ENCODE measurements around the gene PPP5C.

DNA sequence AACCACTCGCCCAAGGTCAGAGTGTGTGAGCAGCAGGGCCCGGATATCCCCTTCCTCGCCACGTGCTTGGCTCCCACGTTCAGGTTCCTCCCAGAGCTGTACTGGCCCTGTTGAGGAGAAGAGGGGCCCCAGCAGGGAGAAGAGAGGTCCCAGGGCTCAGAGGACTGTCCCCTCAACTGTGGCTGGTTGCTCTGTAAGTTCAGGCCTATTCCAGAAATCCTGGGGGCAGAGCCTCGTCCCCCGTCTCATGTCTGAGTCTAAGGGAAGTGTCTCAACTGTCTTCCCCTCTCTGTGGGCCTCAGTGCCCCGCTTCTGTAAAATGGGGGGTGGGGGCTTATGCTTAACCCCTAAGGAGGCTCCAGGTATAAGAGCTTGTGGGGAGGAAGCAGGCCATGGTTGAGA is 3.9 kb downstream of the PPP5C start:
- TF ChIP-seq, protein P1, sequence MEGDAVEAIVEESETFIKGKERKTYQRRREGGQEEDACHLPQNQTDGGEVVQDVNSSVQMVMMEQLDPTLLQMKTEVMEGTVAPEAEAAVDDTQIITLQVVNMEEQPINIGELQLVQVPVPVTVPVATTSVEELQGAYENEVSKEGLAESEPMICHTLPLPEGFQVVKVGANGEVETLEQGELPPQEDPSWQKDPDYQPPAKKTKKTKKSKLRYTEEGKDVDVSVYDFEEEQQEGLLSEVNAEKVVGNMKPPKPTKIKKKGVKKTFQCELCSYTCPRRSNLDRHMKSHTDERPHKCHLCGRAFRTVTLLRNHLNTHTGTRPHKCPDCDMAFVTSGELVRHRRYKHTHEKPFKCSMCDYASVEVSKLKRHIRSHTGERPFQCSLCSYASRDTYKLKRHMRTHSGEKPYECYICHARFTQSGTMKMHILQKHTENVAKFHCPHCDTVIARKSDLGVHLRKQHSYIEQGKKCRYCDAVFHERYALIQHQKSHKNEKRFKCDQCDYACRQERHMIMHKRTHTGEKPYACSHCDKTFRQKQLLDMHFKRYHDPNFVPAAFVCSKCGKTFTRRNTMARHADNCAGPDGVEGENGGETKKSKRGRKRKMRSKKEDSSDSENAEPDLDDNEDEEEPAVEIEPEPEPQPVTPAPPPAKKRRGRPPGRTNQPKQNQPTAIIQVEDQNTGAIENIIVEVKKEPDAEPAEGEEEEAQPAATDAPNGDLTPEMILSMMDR (IDR thresholded peaks at IDR 0.05), result no peak
- TF ChIP-seq ZFX (IDR thresholded peaks at IDR 0.05; ENCODE audit: borderline replicate concordance), result no peak
